Placental pericyte (primary cell): ENCODE data around the gene LPAR5. TPM values are rescaled to one million over a fixed set of nuclear protein-coding genes. Genes with fewer than 3 reads are reported as not detected.

Source experiments
- small RNA-seq: library from RNA; depleted of rRNA; stranded (forward); fragments of <200 nt; gene quantifications from one replicate; pipeline ENCODE3, GENCODE V24; 2012; ENCODE audit warnings: low replicate concordance
- total RNA-seq: library from RNA; depleted of rRNA; stranded (reverse); fragments of >200 nt; gene quantifications from 2 replicates; pipeline ENCODE4 v1.2.3, GENCODE V29; 2012

The LPAR5 gene
- total RNA-seq, result not detected in 2 replicates

GRCh38 chr12:6635856-6636531, at the start of gene LPAR5:
TSS of gene LPAR5 (minus strand) at chr12:6635959. CDS start at chr12:6621248, 14,711 bp downstream.

GRCh38 chr12:6662906-6663742, 27.4 kb upstream of the LPAR5 start, which contains the start of gene ING4:
TSS of gene ING4 (minus strand) at chr12:6663119. CDS start at chr12:6663101, 18 bp downstream.

GRCh38 chr12:6647083-6647604, 11.4 kb upstream of the LPAR5 start, which contains the start of gene ACRBP:
TSS of gene ACRBP (minus strand) at chr12:6647432. CDS start at chr12:6647366, 66 bp downstream.

Small RNAs within 50 kb of the gene (small RNA-seq; reads per million reads assigned to genes)
- gene SCARNA11, result 42.0 reads per million, percentile 98 among the genes with 10 or more reads in this experiment

Other genes starting within 250 kb of the LPAR5 start
- gene CD27, start 191.0 kb downstream of the LPAR5 start, total RNA-seq, result 0.29 TPM in 1 of 2 replicates, not detected in the other
- gene TAPBPL, start 183.9 kb downstream of the LPAR5 start, total RNA-seq, result 8.6 and 26.5 TPM in 2 replicates
- 2.1 and 3.9 TPM in 2 replicates for gene VAMP1, start 165.3 kb downstream of the LPAR5 start, total RNA-seq
- gene MRPL51, start 142.7 kb downstream of the LPAR5 start, total RNA-seq, result 71.2 and 74.8 TPM in 2 replicates
- 23.4 and 117 TPM in 2 replicates for gene NCAPD2, start 141.9 kb downstream of the LPAR5 start, total RNA-seq
- gene GAPDH, start 101.4 kb downstream of the LPAR5 start, total RNA-seq, result 8,063 and 8,320 TPM in 2 replicates
- gene IFFO1, start 79.9 kb downstream of the LPAR5 start, total RNA-seq, result 10.5 and 18.9 TPM in 2 replicates
- gene NOP2, start 67.7 kb downstream of the LPAR5 start, total RNA-seq, result 19.0 and 41.5 TPM in 2 replicates
- 239 and 306 TPM in 2 replicates for gene CHD4, start 28.6 kb downstream of the LPAR5 start, total RNA-seq
- under 0.01 and 0.14 TPM in 2 replicates for gene ACRBP, start 11.5 kb upstream of the LPAR5 start, total RNA-seq
- 23.2 and 64.3 TPM in 2 replicates for gene ING4, start 27.2 kb upstream of the LPAR5 start, total RNA-seq
- 30.6 and 31.5 TPM in 2 replicates for gene ZNF384, start 53.4 kb upstream of the LPAR5 start, total RNA-seq
- not detected in 2 replicates for gene PIANP, start 64.9 kb upstream of the LPAR5 start, total RNA-seq
- 82.7 and 104 TPM in 2 replicates for gene COPS7A, start 88.1 kb upstream of the LPAR5 start, total RNA-seq
- 144 and 234 TPM in 2 replicates for gene MLF2, start 117.2 kb upstream of the LPAR5 start, total RNA-seq
- gene PTMS, start 130.4 kb upstream of the LPAR5 start, total RNA-seq, result 113 and 199 TPM in 2 replicates
- gene LAG3, start 136.6 kb upstream of the LPAR5 start, total RNA-seq, result 0.22 and 0.29 TPM in 2 replicates
- 0.57 and 1.1 TPM in 2 replicates for gene CD4, start 153.6 kb upstream of the LPAR5 start, total RNA-seq
- 1.1 TPM in 2 replicates for gene GPR162, start 185.9 kb upstream of the LPAR5 start, total RNA-seq
- gene P3H3, start 192.4 kb upstream of the LPAR5 start, total RNA-seq, result 83.3 and 146 TPM in 2 replicates
- 2.0 and 6.2 TPM in 2 replicates for gene GNB3, start 205.0 kb upstream of the LPAR5 start, total RNA-seq
- 0.66 and 43.2 TPM in 2 replicates for gene CDCA3, start 215.3 kb upstream of the LPAR5 start, total RNA-seq
- gene USP5, start 216.2 kb upstream of the LPAR5 start, total RNA-seq, result 64.3 and 117 TPM in 2 replicates
- gene TPI1, start 231.6 kb upstream of the LPAR5 start, total RNA-seq, result 386 and 739 TPM in 2 replicates
- gene SPSB2, start 237.3 kb upstream of the LPAR5 start, total RNA-seq, result 8.2 and 8.5 TPM in 2 replicates